Lower lobe of right lung (tissue), 2 donors: ENCODE results near the gene DRC1. TPM values are rescaled to one million over a fixed set of nuclear protein-coding genes. Genes with fewer than 3 reads are reported as not detected.

ENCODE experiments used
- ATAC-seq, 2 donors: fragments of 200-7000 bp; cut with Tn5 transposase; one replicate each; pipeline ENCODE4 v1.9.1; 2020 to 2022; ENCODE audit warnings: mild to moderate bottlenecking in 2 of 2, moderate library complexity in 2 of 2
- DNase-seq: peaks from one replicate; pipeline ENCODE4 v3.0.0-alpha.2; 2020
- H3K27ac ChIP-seq: fragments of 200-600 bp; one replicate; pipeline ENCODE4 v1.8.0; 2022
- H3K27me3 ChIP-seq: fragments of 200-600 bp; one replicate; pipeline ENCODE4 v1.8.0; 2022; ENCODE audit warnings: low read depth
- H3K36me3 ChIP-seq: fragments of 200-600 bp; one replicate; pipeline ENCODE4 v1.8.0; 2022; ENCODE audit warnings: mild to moderate bottlenecking
- H3K4me1 ChIP-seq: fragments of 200-600 bp; one replicate; pipeline ENCODE4 v1.8.0; 2022
- H3K4me3 ChIP-seq: fragments of 200-600 bp; one replicate; pipeline ENCODE4 v1.8.0; 2022; ENCODE audit warnings: mild to moderate bottlenecking
- H3K9me3 ChIP-seq: fragments of 200-600 bp; one replicate; pipeline ENCODE4 v1.8.0; 2022
- intact Hi-C: fragments of 100-400 bp; cut with DNase I; formaldehyde crosslinking; loops from one replicate; pipeline ENCODE4 v1.11.0; 2022
- total RNA-seq: library from RNA; stranded (reverse); fragmentation: NEBNext Ultra II Directional; extraction: Animal tissue kit (Norgen Biotek cat#: 25700); gene quantifications from one replicate; pipeline ENCODE4 v1.2.1, GENCODE V29; 2021
- TF ChIP-seq, protein P1 (sequence below): fragments of 200-600 bp; IDR thresholded peaks from one replicate; pipeline ENCODE4 v1.8.0; 2022; ENCODE audit warnings: antibody characterized with exemption, mild to moderate bottlenecking
- donor health status: DM: no; HTN: yes; CAD: no; lungs with severe emphysema.

Gene DRC1
- total RNA-seq, 1 donor from 2014 or later = 6.8 TPM

GRCh38 chr2:26411419-26411818 is 9.7 kb downstream of the DRC1 start:
- Histone ChIP-seq H3K4me3 (peak overlapping the region; percentile 26), H3K27me3 (no peaks in the 10 kb centered on the region), H3K9me3 (no peaks in the 10 kb centered on the region), H3K36me3 (no peaks in the 10 kb centered on the region), H3K4me1 (no peaks in the 10 kb centered on the region), H3K27ac (no peak overlapping the region)
- DNase-seq = no peak
- intact Hi-C loops = no loop called here
- TF ChIP-seq, protein P1, sequence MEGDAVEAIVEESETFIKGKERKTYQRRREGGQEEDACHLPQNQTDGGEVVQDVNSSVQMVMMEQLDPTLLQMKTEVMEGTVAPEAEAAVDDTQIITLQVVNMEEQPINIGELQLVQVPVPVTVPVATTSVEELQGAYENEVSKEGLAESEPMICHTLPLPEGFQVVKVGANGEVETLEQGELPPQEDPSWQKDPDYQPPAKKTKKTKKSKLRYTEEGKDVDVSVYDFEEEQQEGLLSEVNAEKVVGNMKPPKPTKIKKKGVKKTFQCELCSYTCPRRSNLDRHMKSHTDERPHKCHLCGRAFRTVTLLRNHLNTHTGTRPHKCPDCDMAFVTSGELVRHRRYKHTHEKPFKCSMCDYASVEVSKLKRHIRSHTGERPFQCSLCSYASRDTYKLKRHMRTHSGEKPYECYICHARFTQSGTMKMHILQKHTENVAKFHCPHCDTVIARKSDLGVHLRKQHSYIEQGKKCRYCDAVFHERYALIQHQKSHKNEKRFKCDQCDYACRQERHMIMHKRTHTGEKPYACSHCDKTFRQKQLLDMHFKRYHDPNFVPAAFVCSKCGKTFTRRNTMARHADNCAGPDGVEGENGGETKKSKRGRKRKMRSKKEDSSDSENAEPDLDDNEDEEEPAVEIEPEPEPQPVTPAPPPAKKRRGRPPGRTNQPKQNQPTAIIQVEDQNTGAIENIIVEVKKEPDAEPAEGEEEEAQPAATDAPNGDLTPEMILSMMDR = no peak
- no peak for ATAC-seq

DNA sequence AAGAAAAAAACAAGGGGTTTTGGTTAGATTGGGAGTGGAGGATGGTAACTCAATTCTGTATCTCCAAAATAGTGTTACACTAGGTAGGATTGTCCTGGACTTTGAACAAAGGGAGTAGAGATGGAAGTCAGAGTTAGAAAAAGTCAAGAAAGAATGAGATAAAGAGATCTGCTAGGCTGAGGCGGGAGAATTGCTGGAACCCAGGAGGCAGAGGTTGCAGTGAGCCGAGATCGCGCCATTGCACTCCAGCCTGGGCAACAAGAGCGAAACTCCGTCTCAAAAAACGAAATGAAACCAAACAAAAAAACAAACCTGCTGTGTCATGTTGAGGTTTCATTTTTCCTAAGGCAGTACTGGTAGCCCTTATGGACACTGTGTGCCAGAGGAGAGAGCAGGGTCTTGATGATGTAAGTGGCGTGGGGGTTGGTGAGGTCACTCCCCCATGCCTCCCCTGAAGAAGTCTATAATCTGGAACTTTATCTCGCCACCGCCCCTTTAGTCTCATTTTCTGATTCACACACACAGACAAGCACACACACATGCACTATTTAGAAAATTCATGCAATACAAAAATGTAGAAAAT is 10.5 kb downstream of the DRC1 start:
- peak; percentile 52 to 65 for ATAC-seq

GRCh38 chr2:26414311-26414710 is 12.6 kb downstream of the DRC1 start:
- Histone ChIP-seq H3K27ac (no peak overlapping the region), H3K27me3 (peaks cover 6% of the 10 kb centered on the region), H3K4me1 (no peaks in the 10 kb centered on the region), H3K36me3 (no peaks in the 10 kb centered on the region), H3K4me3 (no peak overlapping the region), H3K9me3 (no peaks in the 10 kb centered on the region)
- DNase-seq = no peak
- intact Hi-C loops = no loop called here
- TF ChIP-seq, protein P1 = no peak
- ATAC-seq = no peak

More for the DNA sequence above, 10.5 kb downstream of the DRC1 start:
- H3K4me1 ChIP-seq = no peaks in the 10 kb centered on the region
- intact Hi-C loops = no loop called here
- H3K9me3 ChIP-seq = no peaks in the 10 kb centered on the region
- no peak for DNase-seq
- H3K36me3 ChIP-seq = no peaks in the 10 kb centered on the region
- H3K27ac ChIP-seq = peak overlapping the region; percentile 13
- H3K4me3 ChIP-seq = peak overlapping the region; percentile 26
- no peaks in the 10 kb centered on the region for H3K27me3 ChIP-seq
- TF ChIP-seq, protein P1 = no peak

GRCh38 chr2:26421961-26422360 is 20.2 kb downstream of the DRC1 start:
- ATAC-seq = no peak
- intact Hi-C loops = no loop called here

GRCh38 chr2:26422947-26423629 is 21.4 kb downstream of the DRC1 start:
- no peak for DNase-seq
- TF ChIP-seq, protein P1 = no peak
- Histone ChIP-seq H3K9me3 (no peaks in the 10 kb centered on the region), H3K27ac (no peak overlapping the region), H3K36me3 (no peaks in the 10 kb centered on the region), H3K27me3 (peaks cover 6% of the 10 kb centered on the region), H3K4me1 (no peaks in the 10 kb centered on the region), H3K4me3 (no peak overlapping the region)
- ATAC-seq = no peak
- intact Hi-C loops = no loop called here

More at GRCh38 chr2:26421961-26422360, 20.2 kb downstream of the DRC1 start:
- TF ChIP-seq, protein P1 = no peak
- Histone ChIP-seq H3K4me3 (no peak overlapping the region), H3K9me3 (no peaks in the 10 kb centered on the region), H3K4me1 (no peaks in the 10 kb centered on the region), H3K36me3 (no peaks in the 10 kb centered on the region), H3K27ac (no peak overlapping the region), H3K27me3 (peaks cover 6% of the 10 kb centered on the region)
- DNase-seq = no peak
